Measurements from ENCODE around the gene ANTXR2.

Gene ANTXR2

DNA sequence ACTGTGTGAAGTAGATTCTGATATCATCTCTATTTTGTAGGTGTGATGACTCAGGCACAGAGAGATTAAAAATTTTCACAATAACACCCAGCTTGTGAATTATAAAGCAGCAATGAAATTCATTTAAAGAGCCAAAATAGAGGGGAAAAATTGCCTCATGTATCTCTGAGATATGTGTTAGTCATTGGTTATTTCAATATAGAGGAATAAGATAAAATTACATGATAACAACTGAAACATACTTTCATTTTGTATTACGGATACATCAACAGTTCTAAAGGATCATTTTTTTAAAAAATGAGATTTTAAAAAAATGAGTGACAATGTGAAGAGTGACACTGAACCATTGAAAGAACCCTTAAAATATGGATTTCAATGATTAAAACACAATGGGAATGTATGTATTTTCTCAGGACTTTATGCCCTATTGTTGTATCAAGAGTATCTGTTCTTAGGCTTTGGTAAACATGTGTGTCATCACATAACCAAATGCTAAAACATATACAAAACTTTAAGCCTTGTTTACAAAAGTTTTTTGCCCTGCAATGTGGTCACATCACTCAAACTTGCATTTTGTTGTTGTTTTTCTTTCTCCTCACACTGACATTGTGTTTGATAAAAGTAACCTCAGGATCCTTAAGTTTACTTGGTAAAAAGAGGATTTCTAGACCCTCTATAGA, 221.3 kb downstream of the ANTXR2 start:
- H3K27ac ChIP-seq: no peak overlapping the region
- no peak overlapping the region for H3K4me3 ChIP-seq
- no peak for DNase-seq (ENCODE audit: low spot score)
- no peak for TF ChIP-seq CTCF (IDR thresholded peaks at IDR 0.05)

Measured in coronary artery (tissue), 2 donors.